Calu3 (cell line): ENCODE data around the gene TEX2. TPM values are rescaled to one million over a fixed set of nuclear protein-coding genes. Genes with fewer than 3 reads are reported as not detected.

Experiments used
- BruUV-seq: library from RNA; stranded (reverse); fragments of 400-500 nt; replicated peaks from 2 replicates; lab custom pipeline; 2021; lab: Mats Ljungman, UMichigan
- CTCF ChIA-PET: fragments of 300-600 bp; sonication (Branson Sonifier 250); formaldehyde crosslinking; loops from one replicate; lab custom pipeline; 2022; ENCODE audit warnings: antibody characterized with exemption; lab: Charles Lee
- DNase-seq: peaks from one replicate; pipeline ENCODE4 v3.0.0; 2022
- H3K27ac Mint-ChIP-seq: one replicate; pipeline ENCODE4 v1.8.0; 2022; ENCODE audit warnings: mixed read lengths; ENCODE audit not compliant: unreplicated experiment
- H3K27me3 Mint-ChIP-seq: one replicate; pipeline ENCODE4 v1.8.0; 2022; ENCODE audit warnings: mixed read lengths; ENCODE audit not compliant: unreplicated experiment
- H3K36me3 Mint-ChIP-seq: one replicate; pipeline ENCODE4 v1.8.0; 2022; ENCODE audit warnings: mild to moderate bottlenecking, moderate library complexity, mixed read lengths; ENCODE audit not compliant: insufficient read depth, unreplicated experiment
- H3K4me1 Mint-ChIP-seq: one replicate; pipeline ENCODE4 v1.8.0; 2022; ENCODE audit warnings: mild to moderate bottlenecking, low read depth, mixed read lengths; ENCODE audit not compliant: unreplicated experiment
- H3K4me3 Mint-ChIP-seq: one replicate; pipeline ENCODE4 v1.8.0; 2022; ENCODE audit warnings: mild to moderate bottlenecking, low read depth, moderate library complexity, mixed read lengths; ENCODE audit not compliant: unreplicated experiment
- H3K9me3 Mint-ChIP-seq: one replicate; pipeline ENCODE4 v1.8.0; 2022; ENCODE audit warnings: low read depth, mixed read lengths; ENCODE audit not compliant: unreplicated experiment
- intact Hi-C: fragments of 100-400 bp; cut with micrococcal nuclease; formaldehyde crosslinking; loops from one replicate; pipeline ENCODE4 v1.10.0; 2022; ENCODE audit not compliant: unreplicated experiment
- total RNA-seq: library from RNA; stranded (reverse); gene quantifications from 2 replicates; pipeline ENCODE4 v1.2.3, GENCODE V29; 2022
- TF ChIP-seq, protein P1 (sequence below): fragments of 200-600 bp; IDR thresholded peaks from one replicate; pipeline ENCODE4 v1.8.0; 2022; ENCODE audit warnings: antibody characterized with exemption; ENCODE audit not compliant: unreplicated experiment

TEX2 gene
- total RNA-seq, 1 experiment from 2014 or later: 12.3 TPM

DNA sequence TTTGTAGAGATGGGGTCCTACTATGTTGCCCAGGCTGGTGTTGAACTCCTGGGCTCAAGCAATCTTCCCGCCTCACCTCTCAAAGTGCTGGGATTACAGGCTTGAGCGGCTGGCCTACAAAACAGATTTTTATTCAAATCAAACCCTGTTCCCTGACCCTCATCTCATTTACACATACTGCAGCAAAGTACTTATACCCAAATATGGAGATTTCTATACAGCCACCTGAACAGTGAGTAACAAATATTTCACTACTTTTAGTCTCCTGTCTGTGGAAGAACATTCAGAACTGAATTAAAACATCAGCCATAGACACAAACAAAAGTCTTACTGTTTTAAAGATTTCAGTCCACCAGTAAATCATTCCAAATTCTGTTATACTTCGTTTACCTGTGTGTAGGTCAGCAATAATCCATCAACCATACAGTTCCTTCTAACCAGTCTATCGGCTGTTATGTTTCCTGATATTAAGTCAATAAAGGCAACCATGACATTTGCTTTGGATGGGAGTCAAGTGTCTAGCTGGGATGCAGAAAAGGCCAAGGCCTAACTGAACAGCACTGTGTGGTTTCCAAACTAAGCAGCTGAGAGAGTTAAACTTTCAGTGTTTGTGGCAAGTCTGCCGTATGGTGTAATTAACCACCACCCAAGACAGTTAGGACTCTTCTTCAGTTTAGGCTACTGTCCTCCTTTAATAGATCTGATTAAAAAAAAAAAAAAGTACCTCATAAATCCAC, 155.4 kb downstream of the TEX2 start:
- no TSS peak for BruUV-seq
- no peak overlapping the region for H3K27ac Mint-ChIP-seq
- CTCF ChIA-PET: no interaction called here

DNA sequence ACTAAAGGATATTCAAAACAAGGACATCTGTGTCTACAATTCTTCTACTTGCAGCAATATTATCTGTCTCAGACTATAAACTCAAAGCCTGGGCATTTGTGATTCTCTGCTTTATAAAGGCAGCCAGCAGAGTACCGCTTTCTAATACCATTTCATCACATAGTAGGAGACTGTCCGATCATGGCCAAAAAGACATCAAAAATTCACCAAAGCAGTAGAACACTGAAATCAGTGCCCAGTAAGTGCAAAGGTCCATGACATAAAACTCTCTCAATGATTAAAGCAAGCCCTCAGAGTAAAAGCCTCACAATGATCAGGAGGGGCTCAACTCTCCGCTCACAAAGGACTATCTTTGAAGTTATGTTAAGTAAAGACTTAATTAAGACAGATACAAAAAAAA, 156.1 kb downstream of the TEX2 start:
- no TSS peak for BruUV-seq
- Mint-ChIP-seq H3K27ac (peak overlapping the region; percentile 31), H3K4me3 (no peak overlapping the region), H3K4me1 (peaks cover 24% of the 10 kb centered on the region), H3K36me3 (peaks cover 2% of the 10 kb centered on the region), H3K27me3 (no peaks in the 10 kb centered on the region), H3K9me3 (no peaks in the 10 kb centered on the region)
- CTCF ChIA-PET: no interaction called here
- intact Hi-C loops: no loop called here
- no peak for DNase-seq
- TF ChIP-seq, protein P1, sequence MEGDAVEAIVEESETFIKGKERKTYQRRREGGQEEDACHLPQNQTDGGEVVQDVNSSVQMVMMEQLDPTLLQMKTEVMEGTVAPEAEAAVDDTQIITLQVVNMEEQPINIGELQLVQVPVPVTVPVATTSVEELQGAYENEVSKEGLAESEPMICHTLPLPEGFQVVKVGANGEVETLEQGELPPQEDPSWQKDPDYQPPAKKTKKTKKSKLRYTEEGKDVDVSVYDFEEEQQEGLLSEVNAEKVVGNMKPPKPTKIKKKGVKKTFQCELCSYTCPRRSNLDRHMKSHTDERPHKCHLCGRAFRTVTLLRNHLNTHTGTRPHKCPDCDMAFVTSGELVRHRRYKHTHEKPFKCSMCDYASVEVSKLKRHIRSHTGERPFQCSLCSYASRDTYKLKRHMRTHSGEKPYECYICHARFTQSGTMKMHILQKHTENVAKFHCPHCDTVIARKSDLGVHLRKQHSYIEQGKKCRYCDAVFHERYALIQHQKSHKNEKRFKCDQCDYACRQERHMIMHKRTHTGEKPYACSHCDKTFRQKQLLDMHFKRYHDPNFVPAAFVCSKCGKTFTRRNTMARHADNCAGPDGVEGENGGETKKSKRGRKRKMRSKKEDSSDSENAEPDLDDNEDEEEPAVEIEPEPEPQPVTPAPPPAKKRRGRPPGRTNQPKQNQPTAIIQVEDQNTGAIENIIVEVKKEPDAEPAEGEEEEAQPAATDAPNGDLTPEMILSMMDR: no peak

More for the DNA sequence above, 155.4 kb downstream of the TEX2 start:
- TF ChIP-seq, protein P1: no peak
- no peaks in the 10 kb centered on the region for H3K27me3 Mint-ChIP-seq
- no peak for DNase-seq
- H3K36me3 Mint-ChIP-seq: peaks cover 6% of the 10 kb centered on the region
- H3K4me1 Mint-ChIP-seq: peaks cover 24% of the 10 kb centered on the region
- intact Hi-C loops: no loop called here
- no peak overlapping the region for H3K4me3 Mint-ChIP-seq
- H3K9me3 Mint-ChIP-seq: no peaks in the 10 kb centered on the region

DNA sequence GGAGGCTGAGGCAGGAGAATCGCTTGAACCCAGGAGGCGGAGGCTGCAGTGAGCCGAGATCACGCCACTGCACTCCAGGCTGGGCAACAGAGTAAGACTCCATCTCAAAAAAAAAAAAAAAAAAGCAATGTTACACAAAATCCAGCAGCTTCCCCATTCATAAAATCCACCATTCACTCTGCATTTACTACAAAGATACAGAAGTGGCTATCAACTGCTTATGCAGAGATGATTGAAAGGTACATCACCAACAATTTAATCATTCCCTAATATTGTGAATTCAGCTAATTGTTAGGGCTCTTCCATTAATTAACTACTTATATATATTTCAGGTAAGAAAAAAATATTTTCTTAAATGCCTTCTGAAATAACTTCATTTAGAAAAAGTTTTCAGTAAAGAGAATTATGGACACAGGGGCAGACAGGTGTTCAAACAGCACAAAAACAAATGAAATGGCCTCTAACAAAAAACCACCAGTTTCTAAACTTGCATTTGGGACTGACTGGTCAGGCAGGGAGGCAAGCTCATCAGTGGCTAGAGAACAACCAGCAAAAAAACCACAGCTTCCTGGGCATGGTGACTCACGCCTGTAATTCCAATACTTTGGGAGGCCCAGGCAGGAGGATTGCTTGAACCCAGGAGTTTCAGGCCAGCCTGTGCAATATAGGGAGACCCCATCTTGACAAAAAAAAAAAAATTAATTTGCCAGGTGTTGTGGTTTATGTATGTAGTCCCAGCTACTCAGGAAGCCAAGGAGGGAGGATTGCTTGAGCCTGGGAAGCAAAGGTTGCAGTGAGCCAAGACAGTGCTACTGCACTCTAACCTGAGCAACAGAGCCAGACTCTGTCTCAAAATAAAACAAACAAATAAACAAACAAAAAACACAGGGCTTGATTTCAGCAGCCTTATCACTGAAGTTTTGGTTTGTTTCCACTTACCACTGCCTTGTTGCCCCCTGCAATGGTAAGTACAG, 159.4 kb downstream of the TEX2 start:
- Mint-ChIP-seq H3K27ac (no peak overlapping the region), H3K4me1 (peaks cover 24% of the 10 kb centered on the region), H3K9me3 (no peaks in the 10 kb centered on the region), H3K4me3 (no peak overlapping the region), H3K36me3 (no peaks in the 10 kb centered on the region), H3K27me3 (no peaks in the 10 kb centered on the region)
- intact Hi-C loops: no loop called here
- BruUV-seq: no TSS peak
- TF ChIP-seq, protein P1: no peak
- DNase-seq: peak; percentile 28
- CTCF ChIA-PET: interaction anchor here (0.6 to 0.8 kb wide), 3 partner anchors 18 to 118 kb away, joined by 3 to 4 read pairs (median 3); no protein-coding TSS in a partner anchor

DNA sequence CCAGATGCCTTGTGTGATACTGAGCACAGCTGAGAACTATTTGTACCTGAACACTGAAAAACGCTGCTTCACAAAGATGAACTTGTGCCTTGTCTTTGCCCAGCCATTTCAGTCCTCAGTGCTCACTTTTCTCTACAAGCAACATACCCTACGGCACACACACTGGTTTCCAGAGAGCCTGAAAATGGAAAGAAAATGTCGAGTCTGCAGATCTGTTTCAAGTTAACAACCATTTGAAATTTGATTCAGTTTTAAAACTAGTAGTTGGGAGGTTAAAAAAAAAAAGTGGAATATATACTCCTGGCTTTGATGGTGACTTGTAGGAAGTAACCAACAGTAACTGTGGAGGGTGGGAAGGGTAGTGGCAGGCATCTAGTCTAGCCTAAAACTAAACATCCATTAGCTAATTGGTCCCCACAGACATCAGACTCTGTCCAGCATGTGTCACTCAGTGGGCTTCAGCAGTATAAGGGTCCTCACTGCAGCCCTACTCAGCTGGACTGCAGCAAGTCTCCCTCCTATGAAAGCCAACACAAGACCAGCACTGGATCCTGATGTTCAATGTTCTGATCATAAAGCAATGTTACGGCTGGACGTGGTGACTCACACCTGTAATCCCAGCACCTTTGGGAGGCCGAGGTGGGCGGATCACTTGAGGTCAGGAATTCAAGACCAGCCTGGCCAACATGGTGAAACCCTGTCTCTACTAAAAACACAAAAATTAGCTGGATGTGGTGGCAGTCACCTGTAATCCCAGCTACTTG, 160.3 kb downstream of the TEX2 start:
- Mint-ChIP-seq H3K36me3 (no peaks in the 10 kb centered on the region), H3K4me3 (no peak overlapping the region), H3K4me1 (peaks cover 22% of the 10 kb centered on the region), H3K9me3 (no peaks in the 10 kb centered on the region), H3K27me3 (no peaks in the 10 kb centered on the region), H3K27ac (no peak overlapping the region)
- intact Hi-C loops: no loop called here
- no peak for DNase-seq
- CTCF ChIA-PET: no interaction called here
- TF ChIP-seq, protein P1: no peak
- BruUV-seq: no TSS peak
